Measurements from ENCODE around the gene NCOA1.

GRCh38 chr2:24791452-24791851 lies 300.4 kb downstream of the NCOA1 start:
- no peak for TF ChIP-seq POLR2A (IDR thresholded peaks at IDR 0.05; ENCODE audit: low read depth, low read length)
- TF ChIP-seq PAX5 (IDR thresholded peaks at IDR 0.05; ENCODE audit: insufficient read depth, low read length, severe bottlenecking), result no peak
- TF ChIP-seq POLR2AphosphoS5 (IDR thresholded peaks at IDR 0.05; ENCODE audit: low read depth, low read length), result no peak

Data from GM12891 (cell line).